Stromal cell of bone marrow (primary cell): Measurements from ENCODE around the gene RNF111.
"Not testable (repeated sequence)": the region's sequence is repeated elsewhere in the genome, so short reads cannot be mapped to it uniquely, and the experiment has no call there.

ENCODE experiments used
- DNase-seq: peaks from one replicate; pipeline ENCODE4 v3.0.0-alpha.2; 2012; ENCODE audit warnings: low read depth

Gene RNF111

GRCh38 chr15:59059076-59059597, 71.7 kb downstream of the RNF111 start:
- DNase-seq = no peak

- DNase-seq = no peak
Measured at GRCh38 chr15:59060348-59060747, 72.9 kb downstream of the RNF111 start.

GRCh38 chr15:59063042-59063441, 75.6 kb downstream of the RNF111 start:
- peak; percentile 12 for DNase-seq

GRCh38 chr15:59069430-59069829, 82.0 kb downstream of the RNF111 start:
- no peak for DNase-seq

- no peak for DNase-seq
Measured at GRCh38 chr15:59074607-59075006, 87.1 kb downstream of the RNF111 start.

- no peak for DNase-seq
Measured at GRCh38 chr15:59087731-59088130, 100.3 kb downstream of the RNF111 start.

- DNase-seq = no peak
Measured at GRCh38 chr15:59094077-59094476, 106.6 kb downstream of the RNF111 start.

GRCh38 chr15:59096429-59096828, 109.0 kb downstream of the RNF111 start:
- DNase-seq = no peak

- DNase-seq = no peak
Measured at GRCh38 chr15:59099162-59099685, 111.8 kb downstream of the RNF111 start.

- no peak for DNase-seq
Measured at GRCh38 chr15:59104602-59104911, 117.1 kb downstream of the RNF111 start.

GRCh38 chr15:59104912-59105732, 117.7 kb downstream of the RNF111 start, which contains the start of gene CCNB2:
Gene CCNB2, plus strand, starts transcription at chr15:59105146. Its CDS starts 123 bp downstream, at chr15:59105269.
- peak; percentile 93 for DNase-seq

- DNase-seq = no peak
Measured at GRCh38 chr15:59105854-59106253, 118.4 kb downstream of the RNF111 start.

- DNase-seq = no peak
Measured at GRCh38 chr15:59111251-59111650, 123.8 kb downstream of the RNF111 start.

GRCh38 chr15:59115047-59115446, 127.6 kb downstream of the RNF111 start:
- no peak for DNase-seq

GRCh38 chr15:59116141-59116540, 128.7 kb downstream of the RNF111 start:
- DNase-seq = peak; percentile 38

GRCh38 chr15:59116771-59117170, 129.3 kb downstream of the RNF111 start:
- DNase-seq = no peak

- DNase-seq = no peak
Measured at GRCh38 chr15:59119625-59120024, 132.2 kb downstream of the RNF111 start.

- no peak for DNase-seq
Measured at GRCh38 chr15:59120937-59121336, 133.5 kb downstream of the RNF111 start.

GRCh38 chr15:59124261-59124660, 136.8 kb downstream of the RNF111 start:
- DNase-seq = no peak

GRCh38 chr15:59125683-59126082, 138.2 kb downstream of the RNF111 start:
- DNase-seq = not testable (repeated sequence)

- DNase-seq = not testable (repeated sequence)
Measured at GRCh38 chr15:59127255-59127654, 139.8 kb downstream of the RNF111 start.

- no peak for DNase-seq
Measured at GRCh38 chr15:59131456-59131855, 144.0 kb downstream of the RNF111 start.

- DNase-seq = no peak
Measured at GRCh38 chr15:59131969-59132562, 144.6 kb downstream of the RNF111 start.
